H1 (cell line): Measurements from ENCODE around the gene NELFA. TPM values are rescaled to one million over a fixed set of nuclear protein-coding genes. Genes with fewer than 3 reads are reported as not detected.

Experiments used
- CBX5 ChIP-seq: fragments of 300-800, 300-1000 bp; sonication (generic); IDR thresholded peaks from 2 replicates; pipeline ENCODE4 v1.7.1; 2016; ENCODE audit warnings: antibody characterized with exemption, low read length, low read depth
- SAP30 ChIP-seq: fragments of 300-600 bp; sonication (generic); IDR thresholded peaks from 2 replicates; pipeline ENCODE4 v1.7.1; 2012; ENCODE audit warnings: low read length, moderate library complexity, mild to moderate bottlenecking, inconsistent platforms; ENCODE audit not compliant: insufficient read depth, insufficient replicate concordance
- polyA plus RNA-seq, 7 experiments: library from polyadenylated mRNA; depleted of rRNA in 3 of 7; stranded (reverse) in 5 of 7; unstranded in 2 of 7; fragments of >200 nt in 5 of 7; fragments of 200-250 nt in 2 of 7; gene quantifications; 1 replicate in 5 of 7; 2 replicates in 1 of 7; 4 replicates in 1 of 7; pipeline versions ENCODE4 v1.2.1 to v1.2.3, GENCODE V29; 2011 to 2013; ENCODE audit warnings: missing spikeins in 2 of 7, mixed read lengths in 2 of 7
- total RNA-seq: library from RNA; stranded (reverse); fragmentation: NEBNext Ultra II Directional; extraction: Animal tissue kit (Norgen Biotek cat#: 25700); gene quantifications from 2 replicates; pipeline ENCODE4 v1.2.1, GENCODE V29; 2021

NELFA gene
- total and polyA plus RNA-seq, 2 of the 8 experiments (the other 6 are each of a cell fraction or from before 2014, with no cell fraction given): 41.8 to 57.5 TPM

DNA sequence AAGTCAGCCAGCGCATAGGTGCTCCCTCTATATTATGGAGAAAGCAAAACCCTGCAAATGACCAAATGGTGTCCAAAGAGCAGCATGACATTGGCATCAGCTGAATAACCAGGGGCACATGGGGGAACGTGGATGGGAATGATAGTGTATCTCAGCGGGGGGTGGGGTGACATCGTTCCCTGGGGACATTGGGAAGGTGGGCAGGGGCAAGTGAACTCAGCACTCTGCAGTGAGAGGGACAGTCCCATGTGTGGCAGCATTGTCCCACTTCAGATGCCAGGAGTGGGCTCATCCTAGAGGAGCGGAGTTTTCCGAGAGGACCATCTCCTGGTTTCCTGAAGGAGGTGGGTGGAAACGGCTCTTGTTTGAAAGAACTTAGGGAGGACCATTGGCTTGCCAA lies 64.8 kb downstream of the NELFA start (continued):
- no peak for TF ChIP-seq SAP30
- TF ChIP-seq CBX5: no peak
